Stimulated activated CD4-positive, alpha-beta T cell treated with anti-CD3 and anti-CD28 coated beads, Interleukin-2, amount 100 ng/mL, for 48 hours (primary cell): ENCODE measurements around the gene ACOX1.
A peak's percentile ranks its signal among the peaks of the same experiment; 100 is the strongest.

Experiments
- DNase-seq, 2 donors: peaks; one replicate each; pipeline ENCODE4 v3.0.0-alpha.2; 2020

ACOX1 gene

DNA sequence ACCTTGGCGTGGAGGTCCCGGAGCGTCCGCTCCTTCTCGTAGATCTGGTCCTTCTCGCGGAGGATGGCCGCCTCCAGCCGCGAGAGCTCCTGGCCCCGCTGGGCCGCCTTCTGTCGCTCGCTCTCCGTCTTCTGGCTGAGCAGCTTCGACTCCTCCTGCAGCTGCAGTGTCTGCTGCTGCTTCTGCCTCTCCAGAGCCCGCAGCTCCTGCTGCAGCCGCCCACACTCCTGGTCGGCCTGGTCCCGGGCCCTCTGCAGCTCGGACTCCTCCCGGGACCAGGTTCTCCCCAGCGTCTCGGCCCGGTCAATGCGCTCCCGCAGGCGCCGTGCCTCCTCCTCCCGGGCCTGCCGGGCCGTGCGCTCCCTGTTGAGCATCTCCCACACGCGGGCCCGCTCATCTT, 29.2 kb upstream of the ACOX1 start:
- no peak for DNase-seq

DNA sequence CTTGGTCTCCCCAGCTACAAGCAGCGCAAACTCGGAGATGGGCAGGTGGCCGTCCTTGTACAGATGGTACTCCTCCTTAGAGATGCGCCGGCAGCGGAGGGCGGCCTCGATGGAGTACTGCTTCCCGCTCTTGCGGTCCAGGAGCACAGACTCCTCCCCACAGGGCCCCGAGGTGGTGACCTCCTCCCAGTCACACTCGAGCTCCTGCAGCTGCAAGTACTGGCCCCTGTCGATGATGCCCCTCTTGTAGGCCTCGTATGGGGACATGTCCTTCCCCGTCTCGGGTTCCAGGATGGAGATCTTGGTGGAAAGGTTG, 28.8 kb upstream of the ACOX1 start:
- no peak for DNase-seq

DNA sequence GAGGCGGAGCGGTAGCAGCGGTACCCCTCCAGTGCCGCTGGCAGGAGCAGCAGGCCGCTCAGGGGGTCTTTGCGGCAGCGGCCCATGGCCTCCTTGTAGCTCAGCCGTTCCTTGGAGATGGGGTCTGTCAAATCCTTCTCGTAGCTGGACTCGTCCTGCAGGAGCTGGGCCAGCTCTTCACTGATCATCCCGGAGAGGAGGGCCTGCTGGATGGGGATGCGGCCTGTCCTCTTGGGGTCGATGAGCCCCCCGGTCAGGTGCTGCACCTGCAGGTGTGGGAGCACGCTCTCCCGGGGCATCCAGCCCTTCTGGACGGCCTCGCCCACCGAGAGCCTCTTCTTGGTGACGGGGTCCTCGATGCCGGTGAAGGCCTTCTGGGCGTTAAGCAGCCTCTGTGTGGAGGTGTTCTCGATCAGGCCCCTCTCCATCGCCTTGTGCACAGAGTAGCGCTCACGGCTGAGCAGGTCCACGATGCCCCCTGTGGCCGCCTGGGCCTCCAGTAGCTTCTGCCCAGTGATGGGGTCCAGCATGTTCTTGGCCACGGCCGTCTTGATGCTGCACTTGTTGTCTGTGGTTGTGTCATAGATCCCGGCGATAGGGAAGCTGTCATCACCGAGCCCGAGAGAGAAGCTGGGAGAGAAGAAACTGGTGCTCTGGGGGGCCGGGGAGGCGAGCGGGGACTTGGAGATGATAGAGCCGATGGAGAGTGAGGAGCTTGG, 28.3 kb upstream of the ACOX1 start:
- DNase-seq: no peak

DNA sequence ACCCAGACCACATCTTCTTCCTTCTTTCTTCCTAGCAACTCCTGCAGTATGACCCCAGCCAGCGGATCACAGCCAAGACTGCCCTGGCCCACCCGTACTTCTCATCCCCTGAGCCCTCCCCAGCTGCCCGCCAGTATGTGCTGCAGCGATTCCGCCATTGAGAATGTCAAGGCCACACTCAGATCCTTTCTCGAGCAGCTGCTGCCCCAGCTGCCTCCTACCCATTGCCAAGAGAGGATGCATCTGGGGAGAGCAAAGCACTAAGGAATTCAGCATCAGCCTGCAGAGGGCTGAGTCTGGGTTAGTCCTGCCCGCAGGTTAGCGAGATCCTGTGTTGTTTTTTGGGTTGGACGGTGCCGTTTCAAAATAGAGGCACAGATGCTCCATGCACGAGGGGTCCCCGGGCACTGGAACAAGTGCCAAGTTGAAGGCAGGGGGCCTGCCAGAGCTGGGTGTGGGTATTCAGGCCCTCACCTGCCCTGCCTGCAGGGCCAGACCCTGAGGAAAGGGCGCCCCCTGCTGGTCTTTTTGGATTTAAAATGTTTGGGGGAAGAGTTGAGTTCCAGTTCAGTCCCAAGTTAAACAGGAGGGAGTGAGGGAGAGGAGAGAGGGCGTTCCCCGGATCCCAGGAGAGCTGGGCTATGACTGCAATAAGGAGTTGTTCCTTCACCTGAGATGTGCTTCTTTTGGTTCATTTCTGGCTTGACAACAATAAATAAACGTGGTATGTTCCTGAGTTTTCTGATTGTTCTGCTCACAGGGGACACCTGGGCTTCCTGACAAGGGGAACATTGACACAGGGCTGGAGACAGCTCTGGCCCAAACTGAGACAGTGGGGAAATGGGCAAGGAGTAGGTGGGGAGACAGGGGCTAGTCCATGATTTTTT, 26.5 kb upstream of the ACOX1 start:
- peak; percentile 91 to 92 for DNase-seq

DNA sequence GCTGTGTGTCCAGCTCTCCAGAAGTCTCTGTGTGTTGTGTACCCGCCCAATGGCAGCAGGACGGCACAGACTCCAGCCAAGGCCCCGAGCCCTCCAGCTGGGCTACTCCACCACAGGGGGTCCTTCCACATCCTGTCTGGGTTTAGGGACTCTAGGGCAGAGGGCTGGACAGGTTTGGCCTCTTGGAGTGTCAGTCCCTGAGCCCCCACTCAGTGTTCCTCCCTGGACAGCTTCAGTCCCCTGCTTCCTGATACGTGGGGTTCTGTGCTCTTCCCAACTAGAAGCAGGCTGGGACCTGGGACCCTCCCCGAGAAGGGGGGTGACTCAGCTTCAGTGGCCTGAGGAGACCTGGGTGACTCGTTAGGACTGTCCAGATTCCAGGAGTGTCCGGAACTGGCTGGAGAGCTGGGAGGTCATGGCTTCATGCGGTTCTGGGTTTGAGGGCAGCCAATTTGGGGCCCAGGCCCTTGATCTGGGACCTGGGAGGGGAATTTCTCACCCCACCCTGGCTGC, 25.8 kb upstream of the ACOX1 start:
- no peak for DNase-seq

DNA sequence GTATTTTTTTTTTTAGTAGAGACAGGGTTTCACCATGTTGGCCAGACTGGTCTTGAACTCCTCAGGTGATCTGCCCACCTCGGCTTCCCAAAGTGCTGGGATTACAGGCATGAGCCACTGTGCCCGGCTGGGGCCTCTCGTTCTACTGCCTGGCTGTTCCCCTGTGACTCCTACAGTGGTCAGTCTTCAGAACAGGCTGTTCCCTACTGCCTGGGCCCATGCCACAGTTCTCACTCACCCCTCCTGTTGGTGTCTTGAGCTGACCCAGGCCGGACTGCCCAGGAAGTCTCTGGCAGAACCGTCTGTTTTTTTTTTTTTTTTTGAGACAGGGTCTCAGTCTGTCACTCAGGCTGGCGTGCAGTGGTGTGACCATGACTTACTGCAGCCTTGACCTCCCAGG, 24.9 kb upstream of the ACOX1 start:
- no peak for DNase-seq

DNA sequence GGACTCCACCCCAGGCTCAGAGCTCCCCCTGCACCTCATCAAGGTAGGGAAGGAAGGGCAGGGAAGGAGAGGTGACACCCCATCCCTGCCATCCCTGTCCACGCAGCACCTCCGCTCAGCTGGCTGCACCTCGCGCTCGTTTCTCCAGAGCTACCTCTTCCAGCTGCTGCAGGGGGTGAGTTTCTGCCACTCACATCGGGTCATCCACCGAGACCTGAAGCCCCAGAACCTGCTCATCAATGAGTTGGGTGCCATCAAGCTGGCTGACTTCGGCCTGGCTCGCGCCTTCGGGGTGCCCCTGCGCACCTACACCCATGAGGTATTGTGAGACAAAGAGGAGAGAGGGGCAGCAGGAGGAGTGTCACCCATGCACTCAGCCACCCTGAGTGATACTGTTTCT, 23.1 kb upstream of the ACOX1 start:
- DNase-seq: no peak

DNA sequence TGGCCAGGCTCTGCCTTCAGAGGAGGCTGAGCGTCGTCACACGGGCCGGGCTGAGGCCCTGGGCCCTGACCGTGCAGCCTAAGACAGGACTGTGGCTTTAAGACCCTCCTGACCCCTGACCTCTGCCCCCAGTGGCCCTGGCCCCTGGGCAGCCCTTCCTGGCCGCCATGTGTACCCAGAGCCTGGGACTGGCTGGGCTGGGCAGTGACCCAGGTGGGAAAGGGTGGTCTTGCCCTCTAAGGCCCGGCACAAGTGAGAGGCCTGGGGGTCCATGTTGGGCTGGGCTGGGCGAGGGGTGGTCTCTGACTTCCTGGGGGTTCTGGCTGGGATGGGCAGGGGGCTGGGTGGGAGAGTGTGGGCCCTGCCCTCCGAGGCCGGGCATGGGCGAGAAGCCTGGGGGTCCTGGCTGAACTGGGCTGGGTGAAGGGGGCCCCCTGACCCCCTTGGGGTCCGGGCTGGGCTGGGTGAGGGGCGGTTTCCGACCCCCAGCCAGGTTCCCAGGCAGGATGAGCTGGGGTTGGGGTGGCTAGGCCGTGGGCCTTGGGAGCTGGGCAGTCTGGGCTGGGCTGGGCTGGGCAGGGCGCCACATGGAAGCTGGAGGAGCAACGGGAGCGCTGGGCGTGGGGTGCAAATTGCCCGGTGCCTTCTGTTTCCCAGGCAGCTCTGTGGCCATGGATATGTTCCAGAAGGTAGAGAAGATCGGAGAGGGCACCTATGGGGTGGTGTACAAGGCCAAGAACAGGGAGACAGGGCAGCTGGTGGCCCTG, 22.0 kb upstream of the ACOX1 start, which contains the start of gene CDK3:
TSS of gene CDK3 (plus strand) at position 101 of the 767 bp plus-strand sequence. CDS start at position 672, 571 bp downstream.
- DNase-seq: no peak

DNA sequence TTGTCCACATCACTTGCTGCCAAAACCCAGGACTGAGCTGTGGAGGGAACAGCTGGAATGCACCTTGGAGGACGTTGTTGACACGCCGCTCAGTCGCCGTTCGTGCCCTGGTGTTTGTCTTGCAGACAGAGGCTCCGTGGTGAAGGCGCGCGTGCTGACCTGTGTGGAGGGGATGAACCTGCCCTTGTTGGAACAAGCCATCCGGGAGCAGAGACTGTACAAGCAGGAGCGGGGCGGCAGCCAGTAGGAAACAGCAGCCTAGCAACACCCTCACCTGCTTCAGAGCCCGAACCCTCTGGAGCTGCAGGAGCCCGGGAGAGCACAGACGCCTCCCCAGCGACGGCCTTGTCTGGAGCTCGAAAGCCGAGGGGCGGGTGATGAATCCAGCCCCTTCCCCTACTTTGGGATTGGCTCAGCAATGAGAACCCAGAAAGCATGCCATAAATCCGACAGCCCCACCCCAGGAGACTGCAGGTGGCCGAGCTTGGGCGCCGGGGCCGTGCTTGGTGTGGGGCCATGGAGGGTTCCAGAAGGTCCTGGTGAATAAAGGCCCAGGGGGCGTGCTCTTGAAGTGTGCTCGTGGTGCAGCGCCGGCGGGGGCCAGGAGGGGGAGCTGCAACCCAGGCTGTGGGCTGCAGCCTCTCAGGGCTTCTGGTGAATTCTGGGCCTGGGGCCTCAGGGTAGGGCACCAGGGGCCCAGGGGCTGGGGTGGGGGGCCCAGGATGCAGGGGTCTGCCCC, 21.2 kb upstream of the ACOX1 start:
- DNase-seq: peak; percentile 75 to 76

DNA sequence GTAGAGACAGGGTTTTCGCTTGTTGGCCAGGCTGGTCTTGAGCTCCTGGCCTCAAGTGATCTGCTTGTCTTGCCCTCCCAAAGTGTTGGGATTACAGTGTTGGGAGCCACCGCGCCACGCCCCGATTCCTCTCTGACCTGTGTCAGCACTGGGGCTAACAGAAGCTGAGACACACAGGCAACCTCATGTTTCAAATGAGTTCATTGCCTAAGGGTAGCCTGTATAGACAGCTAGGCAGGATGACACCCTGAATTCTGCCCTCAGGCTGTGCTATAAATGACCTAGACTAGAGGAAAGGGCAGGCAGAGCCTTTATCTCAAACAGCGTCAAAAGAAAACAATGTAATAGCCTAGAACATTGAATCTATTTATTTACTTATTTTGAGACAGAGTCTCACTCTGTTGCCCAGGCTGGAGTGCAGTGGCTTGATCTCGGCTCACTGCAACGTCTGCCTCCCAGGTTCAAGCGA, 19.4 kb upstream of the ACOX1 start:
- DNase-seq: no peak

DNA sequence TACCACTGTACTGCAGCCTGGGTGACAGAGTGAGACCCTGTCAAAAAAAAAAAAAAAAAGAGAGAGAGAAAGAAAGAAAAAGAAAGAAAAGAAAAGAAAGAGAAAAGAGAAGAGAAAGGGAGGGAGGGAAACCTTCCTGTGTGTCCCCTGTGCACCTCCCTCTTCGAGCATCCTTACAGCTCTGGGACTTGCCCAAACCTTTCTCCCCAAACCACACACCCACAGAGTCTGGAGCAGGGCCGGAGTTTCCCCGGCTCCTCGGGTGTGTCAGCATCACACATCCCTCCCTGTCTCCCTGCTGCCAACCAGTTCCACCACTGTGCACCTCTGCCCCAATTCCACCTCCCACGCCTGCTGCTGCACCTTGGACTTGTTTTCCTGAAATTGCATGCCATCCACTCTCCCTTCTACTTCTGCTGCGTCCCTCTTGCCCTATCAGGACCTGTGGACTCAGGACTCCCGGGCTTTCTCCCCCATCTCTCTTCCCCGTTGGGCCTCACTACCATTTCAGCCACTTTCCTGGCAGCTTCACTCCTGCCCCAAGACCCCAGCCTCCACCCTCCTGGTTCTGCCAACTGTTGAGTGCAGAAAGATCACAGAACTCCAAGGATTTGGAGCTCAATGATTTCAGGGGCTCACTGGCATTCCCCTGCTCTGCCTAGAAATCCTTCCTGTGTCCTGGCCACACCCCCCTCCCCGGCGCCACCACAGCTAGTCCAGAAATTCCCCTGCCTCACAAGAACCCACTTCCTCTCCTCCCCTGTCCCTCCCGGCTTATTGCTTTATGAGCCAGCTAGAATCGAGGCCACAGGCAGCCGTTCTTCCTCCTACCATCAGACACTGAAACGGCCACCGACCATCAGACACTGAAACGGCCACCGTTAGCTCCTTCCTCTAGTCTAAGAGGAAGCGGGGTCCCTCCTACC, 18.0 kb upstream of the ACOX1 start:
- DNase-seq: no peak

DNA sequence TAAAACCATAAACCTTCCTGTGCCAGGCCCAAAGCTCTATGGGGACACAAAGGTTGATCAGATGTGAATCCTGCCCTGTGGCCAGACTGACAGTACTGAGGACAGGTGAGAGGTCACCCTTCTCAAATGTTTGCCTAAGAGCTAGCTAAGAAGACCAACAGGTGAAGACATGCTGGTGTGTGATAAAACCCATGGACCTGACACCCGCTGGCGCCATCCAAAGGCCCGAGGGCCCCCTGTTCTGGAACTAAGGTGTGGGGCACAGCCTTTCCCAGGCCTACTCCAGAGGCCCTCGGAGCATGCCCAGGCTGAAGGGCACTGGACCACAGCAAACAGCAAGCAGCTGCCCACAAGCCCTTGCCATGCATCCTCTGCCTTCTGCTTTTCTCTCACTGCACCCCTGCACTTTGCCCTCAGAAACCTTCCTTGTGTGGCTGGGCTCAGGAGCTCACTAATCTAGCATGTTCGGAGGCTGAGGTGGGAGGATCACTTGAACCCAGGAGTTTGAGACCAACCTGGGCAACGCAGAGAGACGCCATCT, 16.5 kb upstream of the ACOX1 start:
- no peak for DNase-seq

DNA sequence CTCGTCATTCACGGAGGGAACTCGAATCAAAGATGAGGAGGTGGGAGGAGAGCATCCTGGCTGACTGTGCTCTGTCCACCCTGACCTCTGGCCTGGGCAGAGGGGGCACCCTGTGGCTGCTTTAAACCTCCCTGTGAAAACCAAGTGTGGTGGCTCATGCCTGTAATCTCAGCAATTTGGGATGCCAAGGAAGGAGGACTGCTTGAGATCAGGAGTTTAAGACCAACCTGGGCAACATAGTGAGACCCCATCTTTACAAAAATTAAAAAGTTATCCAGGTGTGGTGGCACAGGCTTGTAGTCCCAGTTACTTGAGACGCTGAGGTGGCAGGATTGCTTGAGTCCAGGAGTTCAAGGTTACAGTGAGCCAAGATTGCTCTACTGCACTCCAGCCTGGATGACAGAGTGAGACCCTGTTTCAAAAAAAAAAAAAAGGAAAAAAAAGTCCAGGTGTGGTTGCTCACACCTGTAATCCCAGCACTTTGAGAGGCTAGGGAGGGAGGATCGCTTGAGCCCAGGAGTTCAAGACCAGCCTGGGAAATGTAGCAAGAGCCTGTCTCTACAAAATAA, 15.9 kb upstream of the ACOX1 start:
- no peak for DNase-seq

DNA sequence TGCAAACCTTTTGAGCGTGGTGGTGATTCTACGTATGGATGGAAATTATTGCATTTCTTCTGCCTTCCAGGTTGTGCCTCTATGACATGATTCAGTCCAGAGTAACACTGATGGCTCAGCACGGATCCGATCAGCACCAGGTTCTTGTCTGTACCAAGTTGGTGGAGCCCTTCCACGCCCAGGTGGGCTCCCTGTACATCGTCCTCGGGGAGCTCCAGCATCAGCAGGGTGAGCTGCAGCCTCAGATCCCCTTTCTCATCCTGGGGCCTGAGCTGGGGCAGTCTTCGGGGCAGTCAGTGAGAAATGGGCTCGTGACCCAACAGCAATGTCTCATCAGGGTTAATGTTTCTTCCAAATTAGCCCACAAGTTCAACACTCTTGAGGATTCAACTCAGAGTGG, 12.4 kb upstream of the ACOX1 start:
- DNase-seq: no peak

DNA sequence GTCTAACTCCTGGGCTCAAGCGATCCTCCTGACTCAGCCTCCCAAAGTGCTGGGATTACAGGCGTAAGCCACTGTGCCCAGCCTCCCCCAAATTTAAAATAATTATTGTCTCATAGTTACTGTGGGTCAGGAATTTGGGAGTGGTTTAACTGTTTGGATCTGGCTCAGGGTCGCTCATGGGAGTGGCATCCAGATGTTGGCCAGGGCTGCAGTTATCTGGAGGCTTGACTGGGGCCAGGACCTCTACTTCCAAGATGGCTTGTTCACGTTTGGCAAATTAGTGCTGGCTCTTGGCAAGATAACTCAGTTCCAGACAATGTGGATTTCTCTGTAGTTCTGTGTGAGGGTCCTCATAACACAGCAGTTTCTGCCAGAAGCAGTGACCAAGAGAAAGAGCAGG, 8.1 kb upstream of the ACOX1 start:
- DNase-seq: no peak

DNA sequence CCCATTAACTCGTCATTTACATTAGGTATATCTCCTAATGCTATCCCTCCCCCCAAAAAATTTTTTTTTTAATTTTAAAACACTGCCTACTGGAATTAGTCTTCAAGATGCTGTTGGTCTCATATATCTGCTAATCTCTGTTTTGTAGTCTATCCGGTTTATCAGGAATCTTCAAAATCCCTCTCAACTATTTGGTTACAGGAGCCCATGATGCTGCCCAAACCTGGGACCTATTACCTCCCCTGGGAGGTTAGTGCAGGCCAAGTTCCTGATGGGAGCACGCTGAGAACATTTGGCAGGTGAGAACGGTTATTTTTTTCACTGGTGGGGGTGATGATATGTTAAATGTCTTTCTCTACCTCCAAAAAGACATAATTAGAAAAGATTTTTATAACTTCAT, 7.0 kb upstream of the ACOX1 start:
- no peak for DNase-seq

DNA sequence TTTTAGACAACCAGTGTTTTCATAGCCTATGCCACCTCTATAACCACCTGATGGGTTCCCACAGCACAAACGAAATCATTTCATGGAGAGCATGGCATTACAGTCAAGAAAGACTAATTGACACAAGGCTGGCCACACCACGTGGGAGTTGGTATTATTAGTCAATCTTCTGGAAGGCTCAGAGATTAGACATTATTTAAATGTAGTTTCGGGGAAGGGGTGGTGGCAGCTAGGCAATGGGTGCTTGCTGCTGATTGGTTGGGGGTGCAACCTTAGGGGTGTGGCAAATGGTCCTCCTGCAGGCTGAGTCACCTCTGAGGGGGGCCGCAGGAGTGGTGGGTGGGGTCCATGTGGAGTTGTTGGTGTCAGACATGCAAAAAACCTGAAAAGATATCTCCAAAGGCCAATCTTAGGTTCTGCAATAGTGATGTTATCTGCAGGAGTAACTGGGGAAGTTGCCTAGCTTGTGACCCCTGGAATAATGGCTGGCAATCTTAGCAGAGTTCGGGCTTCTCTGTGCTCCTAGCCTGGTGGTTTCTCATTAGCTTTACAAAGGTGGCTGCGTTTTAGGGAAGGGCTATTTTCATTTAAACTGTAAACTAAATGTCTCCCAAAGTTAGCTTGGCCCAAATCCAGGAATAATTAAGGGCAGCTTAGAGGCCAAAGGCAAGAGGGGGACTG, 4.7 kb upstream of the ACOX1 start:
- no peak for DNase-seq

DNA sequence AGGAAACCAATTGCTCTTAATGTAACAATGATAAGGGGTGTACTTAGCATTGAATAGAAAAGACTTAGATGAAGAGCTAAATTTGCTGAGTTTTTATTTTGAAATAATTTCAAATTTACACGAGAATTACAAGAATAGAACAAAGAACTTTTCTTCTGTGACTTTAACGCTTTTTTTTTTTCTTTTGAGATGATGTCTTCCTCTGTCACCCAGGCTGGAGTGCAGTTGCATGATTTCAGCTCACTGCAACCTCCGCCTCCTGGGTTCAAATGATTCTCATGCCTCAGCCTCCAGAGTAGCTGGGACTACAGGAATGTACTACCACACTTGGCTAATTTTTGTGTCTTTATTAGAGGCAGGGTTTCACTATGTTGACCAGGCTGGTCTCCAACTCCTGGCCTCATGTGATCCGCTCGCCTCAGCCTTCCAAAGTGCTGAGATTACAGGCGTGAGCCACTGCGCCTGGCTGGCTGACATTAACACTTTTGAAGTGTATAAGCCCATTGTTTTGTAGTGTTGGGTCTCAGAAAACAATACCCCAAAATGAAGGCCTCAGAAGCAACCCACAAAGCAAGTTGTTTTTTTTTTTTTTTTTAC, 2.2 kb upstream of the ACOX1 start:
- DNase-seq: no peak

DNA sequence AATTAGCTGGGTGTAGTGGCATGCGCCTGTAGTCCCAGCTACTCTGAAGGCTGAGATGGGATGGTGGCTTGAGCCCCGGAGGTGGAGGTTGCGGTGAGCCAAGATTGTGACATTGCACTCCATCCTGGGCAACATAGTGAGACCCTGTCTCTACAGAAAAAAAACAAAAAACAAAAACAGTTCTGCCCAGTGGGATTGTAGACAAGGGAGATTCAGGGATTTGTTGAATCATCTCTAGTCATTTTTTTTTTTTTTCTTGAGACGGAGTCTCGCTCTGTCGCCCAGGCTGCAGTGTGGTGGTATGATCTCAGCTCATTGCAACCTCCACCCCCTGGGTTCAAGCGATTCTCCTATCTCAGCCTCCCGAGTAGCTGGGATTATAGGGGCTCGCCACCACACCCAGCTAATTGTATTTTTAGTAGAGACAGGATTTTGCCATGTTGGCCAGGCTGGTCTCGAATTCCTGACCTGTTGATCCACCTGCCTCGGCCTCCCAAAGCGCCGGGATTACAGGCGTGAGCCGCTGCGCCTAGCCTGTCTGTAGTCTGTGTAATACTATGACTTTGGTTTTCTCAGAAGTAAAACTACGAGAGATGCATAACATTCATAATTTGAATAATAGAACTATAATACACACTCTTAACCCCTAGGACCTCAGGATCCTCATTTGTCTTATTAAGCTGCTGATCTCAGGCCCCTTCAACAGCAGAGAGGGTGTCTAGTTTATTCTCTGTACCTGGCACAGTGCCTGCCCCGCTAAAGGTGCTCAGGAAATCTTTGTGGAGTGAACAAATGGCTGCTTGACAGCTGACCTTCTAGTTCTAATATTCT, 1.4 kb upstream of the ACOX1 start:
- DNase-seq: no peak
